Activated CD8-positive, alpha-beta memory T cell treated with anti-CD3 and anti-CD28 coated beads, Interleukin-2, amount 50 U/mL, for 48 hours (primary cell): ENCODE results near the gene HERPUD2.

ENCODE experiments used
- DNase-seq: peaks from one replicate; pipeline ENCODE4 v3.0.0-alpha.2; 2020

HERPUD2 gene, protein sequence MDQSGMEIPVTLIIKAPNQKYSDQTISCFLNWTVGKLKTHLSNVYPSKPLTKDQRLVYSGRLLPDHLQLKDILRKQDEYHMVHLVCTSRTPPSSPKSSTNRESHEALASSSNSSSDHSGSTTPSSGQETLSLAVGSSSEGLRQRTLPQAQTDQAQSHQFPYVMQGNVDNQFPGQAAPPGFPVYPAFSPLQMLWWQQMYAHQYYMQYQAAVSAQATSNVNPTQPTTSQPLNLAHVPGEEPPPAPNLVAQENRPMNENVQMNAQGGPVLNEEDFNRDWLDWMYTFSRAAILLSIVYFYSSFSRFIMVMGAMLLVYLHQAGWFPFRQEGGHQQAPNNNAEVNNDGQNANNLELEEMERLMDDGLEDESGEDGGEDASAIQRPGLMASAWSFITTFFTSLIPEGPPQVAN

DNA sequence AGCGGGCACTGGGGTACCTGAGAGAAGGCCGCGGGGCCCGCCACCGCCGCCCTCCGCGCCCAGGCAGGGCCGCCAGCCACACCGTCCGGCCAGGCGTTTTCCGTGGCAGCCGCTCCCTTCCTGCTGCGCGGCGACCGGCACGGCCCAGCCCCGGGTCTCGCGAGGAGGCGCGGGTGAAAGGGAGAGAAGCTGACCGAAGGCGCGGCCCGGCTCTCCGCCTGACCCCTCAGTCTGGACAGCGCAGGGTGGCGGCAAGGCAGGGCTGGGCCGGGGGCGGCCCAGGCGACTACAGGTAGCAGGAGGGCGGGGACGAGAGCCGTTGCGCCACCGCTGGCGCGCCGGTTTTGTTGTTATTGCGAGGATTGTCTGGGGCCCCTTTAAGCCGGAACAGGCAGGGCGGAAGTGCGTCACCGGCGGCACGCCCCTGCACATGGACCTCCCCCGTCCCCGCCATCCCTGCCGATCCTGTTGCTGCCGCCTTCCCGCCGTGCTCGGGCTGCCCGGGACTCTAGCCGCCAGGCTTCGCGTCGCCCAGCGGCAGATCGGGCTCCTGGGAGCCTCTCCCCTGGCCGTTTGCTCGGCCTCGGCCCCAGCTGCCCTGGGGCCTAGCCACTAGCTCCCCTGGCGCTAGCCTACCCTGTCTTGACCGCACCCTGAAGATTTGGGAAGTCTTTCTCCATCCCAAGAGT is at the start of gene HERPUD2:
Gene HERPUD2, minus strand, starts transcription at position 352 of the 689 bp plus-strand sequence. CDS start 805 bp downstream, outside the sequence.
- peak; percentile 94 for DNase-seq

DNA sequence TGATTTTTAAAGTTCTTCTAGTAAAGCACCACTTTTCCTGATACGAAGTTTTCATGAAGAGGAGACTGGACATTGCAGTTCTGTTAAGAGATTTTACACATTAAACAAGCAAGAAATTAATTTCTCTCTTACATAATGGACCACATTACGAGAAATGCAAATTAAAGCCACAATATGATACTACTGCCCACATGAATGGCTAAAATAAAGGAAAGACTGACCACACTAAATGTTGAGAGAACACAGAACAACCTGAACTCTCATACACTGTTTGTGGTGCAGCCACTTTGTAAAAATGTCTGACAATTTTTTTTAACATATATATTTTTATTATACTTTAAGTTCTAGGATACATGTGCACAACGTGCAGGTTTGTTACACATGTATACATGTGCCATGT is 44.0 kb upstream of the HERPUD2 start:
- DNase-seq = no peak

DNA sequence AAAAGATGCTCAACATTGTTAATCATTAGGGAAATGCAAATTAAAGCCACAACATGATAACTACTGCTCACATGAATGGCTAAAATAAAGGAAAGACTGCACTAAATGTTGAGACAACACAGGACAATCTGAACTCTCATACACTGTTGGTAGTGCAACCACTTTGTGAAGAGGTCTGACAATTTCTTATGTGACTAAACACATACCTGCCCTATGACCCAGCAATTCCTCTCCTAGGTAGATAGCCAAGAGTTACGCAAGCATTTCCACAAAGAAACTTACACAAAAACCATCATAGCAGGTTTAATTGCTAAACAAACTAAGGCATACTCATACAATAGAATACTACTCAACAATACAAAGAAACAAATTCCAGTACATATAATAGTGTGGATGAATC is 41.8 kb upstream of the HERPUD2 start:
- DNase-seq = no peak

DNA sequence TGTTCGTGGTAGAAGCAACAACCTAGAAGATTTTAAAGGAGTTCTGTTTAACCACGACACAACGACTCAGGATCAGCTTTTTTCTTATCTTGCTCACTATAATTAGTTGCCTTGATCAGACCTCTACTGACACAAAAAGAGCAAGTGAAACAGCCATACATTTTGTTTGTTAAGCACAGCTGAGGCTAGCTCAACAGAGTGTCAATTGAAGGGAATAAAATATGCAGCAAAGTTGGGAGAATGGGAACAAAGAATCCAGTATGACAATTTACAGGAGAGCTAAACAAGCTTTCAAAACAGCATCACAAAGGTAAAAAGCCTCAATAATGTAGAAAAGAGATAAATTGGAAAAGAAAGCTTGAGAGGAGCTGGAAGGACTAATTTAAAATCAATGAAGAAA is 40.5 kb upstream of the HERPUD2 start:
- no peak for DNase-seq

DNA sequence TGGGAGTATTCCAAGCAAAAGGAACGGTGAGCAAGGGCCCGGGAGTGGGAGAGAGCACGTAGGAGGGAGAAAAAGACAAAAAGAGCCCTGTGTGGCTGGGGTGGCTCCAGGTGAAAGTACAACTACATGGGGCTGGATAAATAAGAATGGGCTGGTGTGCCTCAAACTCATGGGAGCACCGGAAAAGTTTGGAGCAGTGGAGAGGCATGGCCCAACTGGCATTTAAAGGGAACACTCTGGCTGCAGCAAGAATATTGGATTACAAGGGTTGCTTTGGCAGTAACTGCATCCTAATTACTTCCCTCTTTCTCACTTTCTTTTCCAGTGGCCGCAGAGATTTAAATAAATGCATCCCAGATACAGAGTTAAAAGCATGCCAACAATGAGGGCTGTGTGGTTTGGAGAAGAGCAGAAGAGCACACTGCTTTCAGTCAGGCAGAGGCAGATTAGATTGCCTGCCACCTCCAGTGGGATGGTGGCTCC is 39.1 kb upstream of the HERPUD2 start:
- DNase-seq = no peak

DNA sequence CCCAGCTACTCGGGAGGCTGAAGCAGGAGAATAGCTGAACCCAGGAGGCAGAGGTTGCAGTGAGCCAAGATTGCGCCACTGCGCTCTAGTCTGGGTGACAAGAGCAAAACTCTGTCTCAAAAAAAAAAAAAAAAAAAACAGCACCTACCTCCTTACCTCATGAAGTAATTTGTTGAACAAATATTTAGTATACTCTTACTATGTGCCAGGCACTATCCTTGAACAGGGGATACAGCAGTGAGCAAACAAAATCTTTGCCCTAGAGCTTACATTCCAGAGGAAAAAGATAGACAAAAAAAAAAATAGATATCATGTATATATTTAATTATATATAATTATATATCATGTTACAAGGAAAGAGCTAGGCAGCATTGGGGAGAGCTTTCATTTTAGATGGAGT is 36.4 kb upstream of the HERPUD2 start:
- DNase-seq = no peak

DNA sequence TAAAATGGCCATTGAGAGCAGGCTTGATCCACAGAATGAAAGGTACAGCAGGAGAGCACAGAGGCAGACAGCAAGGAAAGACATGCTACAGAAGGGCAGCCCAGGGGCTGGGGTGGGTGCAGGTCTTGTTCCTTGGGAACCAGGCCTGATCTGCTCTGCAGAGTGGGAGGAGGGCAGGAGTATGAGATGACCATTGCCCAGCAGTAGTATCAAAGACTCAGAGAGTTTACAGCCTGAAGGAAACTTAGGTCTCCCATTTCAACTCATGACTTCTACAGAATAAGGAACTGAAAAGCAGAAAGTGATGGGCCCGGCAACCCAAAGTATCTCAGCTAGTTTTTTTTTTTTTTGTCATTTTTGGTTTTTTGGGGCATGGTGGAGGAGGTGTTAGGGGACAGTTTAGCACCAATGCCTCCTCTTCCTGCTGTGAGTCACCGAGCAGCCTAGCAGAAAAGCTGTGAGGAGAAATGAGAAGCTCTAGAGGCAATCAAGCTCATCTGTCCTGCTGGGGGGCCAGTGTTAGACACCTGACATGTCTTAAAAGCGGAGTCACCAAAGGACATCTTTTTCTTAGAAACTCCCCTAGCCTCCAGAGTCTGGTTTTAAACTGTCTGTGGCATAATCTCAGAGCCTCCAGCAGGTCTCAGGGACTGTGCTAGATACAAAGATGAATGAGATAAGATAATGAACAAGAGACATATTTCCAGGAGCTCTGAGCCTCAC is 34.3 kb upstream of the HERPUD2 start:
- DNase-seq = peak; percentile 67

DNA sequence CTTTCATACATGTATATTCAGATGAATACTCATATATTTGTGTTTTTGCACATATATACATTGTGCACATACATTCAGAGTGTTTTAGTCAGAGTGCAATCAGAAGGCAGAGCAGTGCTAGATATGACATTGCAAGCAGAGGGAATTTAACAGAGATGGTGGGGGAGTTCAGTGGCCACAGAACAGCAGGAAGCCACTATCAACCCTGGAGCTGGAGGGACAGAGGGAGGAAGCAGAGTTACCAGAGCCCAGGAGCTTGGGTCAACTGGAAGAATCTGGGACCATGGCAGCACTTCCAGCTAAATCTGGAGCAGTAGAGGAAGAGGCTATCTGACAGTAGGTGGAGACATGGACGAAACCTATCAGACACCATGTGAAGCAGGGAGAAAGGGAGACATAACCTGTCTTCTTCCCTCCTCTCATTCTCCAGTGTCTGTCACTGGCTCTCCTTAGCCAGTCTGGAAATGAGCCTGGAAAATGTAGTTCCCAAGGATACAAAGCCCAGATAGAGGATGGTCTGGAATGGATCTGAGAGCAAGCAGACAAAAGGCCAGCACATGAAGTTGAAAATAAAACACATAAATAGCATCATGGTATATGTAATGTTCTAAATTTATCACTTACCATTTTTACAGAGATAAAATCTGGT is 33.6 kb upstream of the HERPUD2 start:
- DNase-seq = no peak

DNA sequence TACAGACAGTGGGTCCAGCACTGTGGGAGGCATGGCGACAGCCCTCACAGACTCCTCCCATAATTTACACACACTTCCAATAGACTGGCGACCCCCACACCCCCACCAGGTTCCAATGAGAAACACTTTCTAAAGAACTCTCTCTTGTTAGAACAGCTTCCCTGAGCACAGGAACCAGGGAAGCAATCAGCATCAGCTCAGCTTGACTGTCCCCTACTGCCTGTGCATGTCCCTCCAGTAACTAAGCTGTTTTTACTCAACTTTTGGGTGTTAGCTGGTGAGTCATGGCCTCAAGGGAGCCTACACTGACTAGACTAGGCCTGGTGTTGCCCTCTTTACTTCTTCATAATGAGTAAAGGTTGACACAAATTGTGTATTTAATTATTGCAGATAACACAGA is 32.6 kb upstream of the HERPUD2 start:
- no peak for DNase-seq

DNA sequence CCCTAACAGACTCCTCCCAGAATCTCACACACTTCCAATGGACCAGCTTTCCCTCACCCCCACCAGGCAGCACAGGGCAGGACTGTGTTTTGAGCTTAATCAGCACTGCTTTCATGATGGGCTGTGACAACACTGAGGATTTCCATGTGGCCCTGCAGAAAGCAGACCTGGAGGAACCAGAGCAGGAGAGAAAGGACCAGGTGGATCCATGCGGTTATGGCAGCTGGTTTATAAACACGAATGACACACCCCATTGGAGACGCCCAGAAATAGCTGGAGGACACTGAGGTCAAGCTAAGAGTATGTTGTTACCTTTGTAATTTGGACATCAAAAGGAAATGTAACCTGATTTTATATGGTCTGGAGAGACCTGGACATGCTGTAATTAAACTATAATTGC is 31.7 kb upstream of the HERPUD2 start:
- no peak for DNase-seq

DNA sequence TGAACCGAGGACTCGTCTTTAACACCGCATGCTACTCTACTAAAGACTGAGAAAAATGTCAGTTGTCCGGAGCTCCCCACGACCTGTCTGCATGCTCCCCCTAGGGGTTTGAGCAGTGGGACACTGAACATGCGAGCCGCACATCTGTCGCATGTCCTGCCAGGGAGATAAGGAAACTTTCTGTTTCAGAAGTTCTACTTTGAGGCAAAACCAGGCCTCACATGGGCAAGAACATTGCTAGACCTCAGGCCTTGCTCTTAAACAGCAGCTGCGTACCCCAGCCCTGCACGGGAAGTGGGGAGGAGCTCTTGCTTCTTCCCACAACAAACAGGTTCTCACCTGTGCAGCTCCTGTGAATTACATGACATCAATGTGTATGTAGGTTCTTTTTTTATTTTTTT is 30.3 kb upstream of the HERPUD2 start:
- DNase-seq = peak; percentile 67

DNA sequence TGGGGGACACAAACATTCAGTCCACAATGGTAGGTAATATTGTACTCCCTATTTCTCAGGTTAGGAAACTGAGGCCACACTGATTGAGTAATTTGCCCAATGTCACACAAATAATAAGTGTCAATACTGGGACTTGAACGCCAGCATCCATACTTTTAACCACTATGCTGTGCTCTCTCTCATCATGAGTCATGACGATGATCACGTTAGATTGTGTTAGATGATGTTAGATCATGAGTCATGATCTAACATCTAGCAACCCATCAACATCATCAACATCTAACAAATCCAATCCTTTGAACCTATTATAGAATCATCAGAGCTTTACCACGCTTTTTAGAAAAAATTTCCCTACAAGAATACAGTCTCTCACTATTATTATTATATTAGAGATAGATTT is 28.1 kb upstream of the HERPUD2 start:
- DNase-seq = no peak

DNA sequence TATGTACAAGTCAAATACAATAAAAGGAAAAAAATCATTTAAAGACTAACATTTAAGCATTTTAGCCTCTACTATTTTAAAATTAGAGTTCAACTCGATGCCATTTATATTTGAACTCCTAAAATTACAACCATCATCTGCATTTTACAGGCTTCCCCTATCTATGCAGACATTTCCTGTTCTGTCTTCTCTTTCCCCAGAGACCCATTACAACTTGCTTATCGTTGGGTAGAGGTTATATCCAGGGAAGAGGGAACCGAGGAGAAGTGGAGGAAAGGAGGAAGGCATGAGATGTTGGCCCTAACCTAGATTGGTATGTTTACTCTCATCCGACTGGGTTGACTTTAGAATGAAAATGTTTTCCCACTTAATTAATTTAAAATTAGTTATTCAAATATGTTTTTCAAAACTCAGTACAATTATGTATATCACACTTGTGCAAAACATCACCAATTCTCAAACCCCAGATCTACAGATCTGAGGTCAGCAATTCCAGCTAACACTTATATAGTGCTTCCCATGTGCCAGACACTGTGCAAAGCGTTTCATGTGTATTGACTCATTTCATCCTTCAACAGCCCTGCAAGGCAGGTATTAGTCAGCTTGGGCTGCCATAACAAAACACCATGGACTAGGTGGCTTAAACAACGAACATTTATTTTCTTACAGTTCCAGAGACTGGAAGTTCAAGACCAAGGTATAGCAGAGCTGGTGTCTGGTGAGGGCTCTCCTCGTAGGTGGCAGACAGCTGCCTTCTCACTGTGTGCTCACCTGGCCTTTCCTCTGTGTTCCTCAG is 27.3 kb upstream of the HERPUD2 start:
- no peak for DNase-seq

DNA sequence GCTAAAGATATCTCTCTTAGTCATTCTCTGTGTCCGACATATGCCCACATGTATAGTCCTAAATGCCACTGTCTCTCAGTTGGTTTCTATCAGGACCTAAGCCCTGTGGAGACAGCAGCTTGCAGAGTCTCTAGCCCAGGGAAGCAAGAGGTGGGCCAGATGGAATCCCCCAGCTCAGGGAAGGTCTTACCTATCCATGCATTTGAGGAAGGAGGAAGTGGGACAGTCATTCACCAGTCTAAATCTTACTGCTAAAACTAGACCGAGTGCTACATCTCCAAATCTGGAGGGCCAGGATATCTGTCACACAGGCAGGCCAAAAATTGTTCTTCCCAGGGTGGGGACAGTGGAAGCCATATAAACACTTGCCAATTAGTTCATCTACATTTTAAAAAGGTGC is 26.4 kb upstream of the HERPUD2 start:
- DNase-seq = no peak

DNA sequence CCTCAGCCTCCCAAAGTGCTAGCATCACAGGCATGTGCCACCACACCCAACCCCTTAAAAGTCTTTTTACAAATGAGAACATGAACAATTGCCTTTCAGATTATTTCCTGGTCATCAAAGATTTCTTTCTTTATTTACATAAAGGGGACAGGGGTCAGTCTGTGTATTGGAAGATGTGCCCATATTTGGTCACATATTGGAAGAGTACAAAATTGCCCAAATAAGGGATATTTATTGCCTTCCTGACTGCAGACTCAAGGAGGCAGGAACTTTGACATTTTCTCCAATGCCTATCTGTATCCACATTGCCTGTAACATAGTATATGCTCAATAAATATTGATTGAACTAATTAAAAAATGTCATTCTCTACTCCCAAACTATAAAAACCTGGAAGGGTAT is 25.9 kb upstream of the HERPUD2 start:
- no peak for DNase-seq

DNA sequence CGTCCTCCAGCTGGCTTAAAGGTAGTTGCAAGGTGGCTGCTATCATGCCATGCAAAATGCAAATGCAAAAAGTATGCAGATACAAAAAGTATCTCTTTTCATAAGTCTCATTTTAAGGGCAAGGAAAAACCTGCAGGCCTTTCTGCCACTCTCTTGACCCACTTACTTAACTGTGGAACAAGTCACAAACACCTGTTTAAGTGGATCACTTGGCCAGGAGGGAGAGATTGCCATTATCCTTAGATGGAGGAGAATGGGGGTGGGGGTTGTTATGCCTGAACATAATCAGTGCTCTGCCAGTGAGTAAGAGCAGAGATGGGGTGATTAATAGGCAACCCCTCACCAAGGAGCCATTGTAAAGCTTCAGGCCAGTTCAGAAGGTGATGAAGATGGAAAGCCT is 25.1 kb upstream of the HERPUD2 start:
- DNase-seq = no peak

DNA sequence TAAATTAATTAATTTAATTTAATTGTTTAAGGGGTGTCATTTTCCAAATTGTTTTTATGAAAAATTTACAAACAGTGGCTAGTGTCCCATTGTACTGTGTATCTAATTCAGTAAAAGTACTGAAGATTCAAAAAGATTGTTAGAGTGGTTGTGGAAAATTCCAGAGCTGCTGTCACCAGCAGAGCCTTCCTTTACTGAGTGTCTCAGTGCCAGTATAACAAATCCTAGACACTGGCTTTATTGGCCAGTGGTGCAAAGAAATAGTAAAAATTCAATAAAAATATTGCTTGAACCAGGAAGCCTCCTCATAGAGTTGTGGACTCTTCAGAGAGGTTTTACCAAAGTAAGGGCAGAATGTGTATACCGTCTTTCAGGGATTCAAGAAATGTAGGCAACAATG is 23.1 kb upstream of the HERPUD2 start:
- DNase-seq = no peak

DNA sequence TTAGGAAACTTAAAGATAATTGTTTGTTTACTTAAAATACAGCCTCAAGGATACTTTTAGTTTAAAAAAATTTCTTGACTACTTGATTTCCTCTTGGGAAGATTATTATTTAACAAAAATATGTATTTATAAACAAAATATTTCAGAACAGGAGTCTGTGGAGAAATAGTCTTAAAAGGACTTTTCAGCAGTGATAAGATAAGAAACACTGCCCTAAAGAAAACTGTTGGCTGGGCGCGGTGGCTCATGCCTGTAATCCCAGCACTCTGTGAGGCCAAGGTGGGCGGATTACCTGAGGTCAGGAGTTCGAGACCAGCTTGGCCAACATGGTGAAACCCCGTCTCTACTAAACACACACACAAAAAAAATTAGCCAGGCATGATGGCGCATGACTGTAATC is 22.6 kb upstream of the HERPUD2 start:
- DNase-seq = no peak

DNA sequence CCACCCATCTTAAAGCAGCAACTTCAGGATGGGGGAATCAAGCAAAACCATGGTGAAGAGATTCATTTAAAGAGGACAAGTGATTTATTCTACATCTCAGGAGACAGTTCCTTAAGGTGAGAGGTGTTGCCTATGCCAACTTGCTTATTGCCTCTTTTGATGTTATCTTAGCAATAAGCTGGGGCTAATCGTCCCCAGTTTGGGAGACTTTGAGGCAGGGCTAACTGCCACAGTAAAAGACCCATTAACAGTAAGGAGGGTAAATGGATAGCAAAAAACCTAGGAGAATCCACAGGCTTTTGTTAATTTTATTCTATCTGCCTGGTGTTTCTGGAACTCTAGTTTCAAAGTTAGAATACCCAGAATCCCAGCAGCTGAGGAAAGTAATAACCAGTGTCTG is 22.1 kb upstream of the HERPUD2 start:
- no peak for DNase-seq

DNA sequence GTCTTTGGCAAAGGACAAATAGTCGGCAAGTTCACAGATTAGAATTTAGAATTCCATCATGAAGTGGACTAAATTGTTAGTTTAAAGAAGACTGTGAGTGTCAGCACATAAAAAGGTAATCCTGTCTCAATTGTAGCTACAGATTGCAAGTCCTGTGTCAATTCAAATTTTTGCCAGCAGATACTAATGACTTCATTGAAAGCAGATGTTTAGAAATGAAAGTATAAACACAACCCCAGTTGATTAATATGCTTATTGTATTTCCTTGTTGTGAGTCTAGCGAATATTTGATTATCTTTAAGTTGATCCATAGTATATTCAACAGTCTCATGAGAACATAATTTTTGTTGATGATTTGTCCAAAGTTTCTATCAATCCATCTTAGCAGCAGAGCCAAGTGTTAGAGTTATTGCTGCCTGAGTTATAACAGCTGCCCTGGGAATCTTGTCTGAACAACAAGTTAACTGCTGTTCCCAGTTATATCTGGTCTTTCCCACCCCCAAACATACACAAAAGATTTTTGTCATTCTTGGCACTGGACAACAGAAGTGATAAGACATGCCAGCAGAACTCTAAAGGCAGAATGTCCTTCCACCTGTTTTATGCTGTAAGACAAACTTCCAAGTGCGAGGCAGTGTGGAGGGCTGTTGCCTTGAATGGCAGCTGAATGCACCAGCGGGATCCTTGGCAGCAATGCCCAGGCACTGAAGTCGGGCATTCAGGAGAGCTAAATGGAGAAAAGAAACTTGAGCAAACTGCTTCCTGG is 21.3 kb upstream of the HERPUD2 start:
- no peak for DNase-seq

DNA sequence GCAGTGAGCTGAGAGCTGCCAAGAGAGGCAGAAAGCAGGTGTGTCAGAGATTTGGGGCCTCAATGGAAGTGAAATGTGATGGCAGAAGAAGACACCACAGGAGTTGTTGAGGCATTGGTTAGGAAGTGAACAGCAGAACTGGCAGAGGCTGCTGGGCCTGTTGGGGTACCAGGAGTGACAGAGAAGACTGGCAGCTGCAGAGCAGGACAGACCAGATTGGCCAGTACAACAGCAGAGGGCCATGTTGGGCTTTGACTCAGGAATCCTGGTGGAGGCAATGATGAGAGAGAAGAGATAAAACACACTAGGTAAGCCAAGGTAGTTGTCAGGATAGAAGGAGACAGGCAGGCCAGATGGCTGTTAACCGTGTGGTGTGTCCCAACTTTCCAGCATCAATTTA is 19.9 kb upstream of the HERPUD2 start:
- DNase-seq = no peak

DNA sequence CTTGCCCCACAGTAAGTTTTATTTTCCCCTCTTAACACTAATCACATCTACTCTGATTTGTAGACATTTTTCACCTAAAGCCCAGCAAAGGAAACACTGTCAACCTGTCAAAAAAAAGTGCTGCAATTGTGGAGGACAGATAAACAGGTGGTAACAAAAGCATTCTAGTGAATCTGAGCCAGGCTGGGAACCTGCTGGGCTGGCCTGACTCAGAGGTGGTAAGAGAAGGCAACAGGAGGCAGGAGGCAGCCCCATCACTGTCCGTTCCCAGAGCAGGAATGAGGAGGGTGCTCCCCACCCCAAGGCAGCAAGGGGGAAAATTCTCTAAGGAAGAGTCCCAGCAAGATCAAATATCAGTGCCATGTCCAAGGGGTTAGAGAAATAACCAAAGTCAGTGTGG is 19.5 kb upstream of the HERPUD2 start:
- DNase-seq = no peak
